Parathyroid adenoma (tissue), 2 donors: Measurements from ENCODE around the gene CNNM3.

Experiments used
- H2AFZ ChIP-seq: fragments of 300-600 bp; sonication (generic); one replicate; pipeline ENCODE4 v1.7.0; 2017; ENCODE audit warnings: antibody characterized with exemption, mild to moderate bottlenecking
- H3K27ac ChIP-seq: fragments of 300-600 bp; sonication (generic); one replicate; pipeline ENCODE4 v1.7.0; 2017
- H3K27me3 ChIP-seq: fragments of 300-600 bp; sonication (generic); one replicate; pipeline ENCODE4 v1.7.0; 2017; ENCODE audit warnings: low read length; ENCODE audit not compliant: control insufficient read depth, insufficient read depth
- H3K36me3 ChIP-seq: fragments of 300-600 bp; sonication (generic); one replicate; pipeline ENCODE4 v1.7.0; 2017; ENCODE audit warnings: low read length; ENCODE audit not compliant: control insufficient read depth, insufficient read depth
- H3K4me1 ChIP-seq: fragments of 300-600 bp; sonication (generic); one replicate; pipeline ENCODE4 v1.7.0; 2017; ENCODE audit warnings: control low read depth
- H3K4me2 ChIP-seq: fragments of 300-600 bp; sonication (generic); one replicate; pipeline ENCODE4 v1.7.0; 2017; ENCODE audit warnings: low read length
- H3K4me3 ChIP-seq: fragments of 300-600 bp; sonication (generic); one replicate; pipeline ENCODE4 v1.7.0; 2017; ENCODE audit warnings: low read depth, low read length
- H3K79me2 ChIP-seq: fragments of 300-600 bp; sonication (generic); one replicate; pipeline ENCODE4 v1.7.0; 2017; ENCODE audit warnings: control low read depth
- H3K9ac ChIP-seq: fragments of 300-600 bp; sonication (generic); one replicate; pipeline ENCODE4 v1.7.0; 2017; ENCODE audit warnings: mild to moderate bottlenecking
- H3K9me3 ChIP-seq: fragments of 300-600 bp; sonication (generic); one replicate; pipeline ENCODE4 v1.7.0; 2017; ENCODE audit warnings: low read length; ENCODE audit not compliant: control insufficient read depth
- CTCF ChIP-seq: fragments of 300-600 bp; sonication (generic); IDR thresholded peaks from one replicate; pipeline ENCODE4 v1.7.0; 2017; ENCODE audit warnings: antibody characterized with exemption, mild to moderate bottlenecking
- donor health status: primary hyperparathyroidism.

CNNM3 gene

GRCh38 chr2:96808176-96808837 is 7.8 kb upstream of the CNNM3 start:
- no peaks in the 10 kb centered on the region for H3K79me2 ChIP-seq
- H3K4me2 ChIP-seq: no peak overlapping the region
- H3K9me3 ChIP-seq: no peaks in the 10 kb centered on the region
- no peak overlapping the region for H3K4me3 ChIP-seq
- no peak overlapping the region for H3K9ac ChIP-seq
- TF ChIP-seq CTCF: no peak
- no peaks in the 10 kb centered on the region for H3K27me3 ChIP-seq
- H3K36me3 ChIP-seq: no peaks in the 10 kb centered on the region
- H3K4me1 ChIP-seq: peaks cover 3% of the 10 kb centered on the region
- H2AFZ ChIP-seq: no peak overlapping the region
- no peak overlapping the region for H3K27ac ChIP-seq

GRCh38 chr2:96809216-96809882 is 6.7 kb upstream of the CNNM3 start:
- Histone ChIP-seq H3K9me3 (no peaks in the 10 kb centered on the region), H3K27ac (no peak overlapping the region), H3K36me3 (no peaks in the 10 kb centered on the region), H3K27me3 (no peaks in the 10 kb centered on the region), H3K79me2 (no peaks in the 10 kb centered on the region), H3K4me1 (peaks cover 3% of the 10 kb centered on the region), H2AFZ (no peak overlapping the region), H3K4me3 (no peak overlapping the region), H3K9ac (no peak overlapping the region), H3K4me2 (no peak overlapping the region)
- TF ChIP-seq CTCF: no peak

- H3K79me2 ChIP-seq: no peaks in the 10 kb centered on the region
- H3K27ac ChIP-seq: no peak overlapping the region
- peaks cover 3% of the 10 kb centered on the region for H3K4me1 ChIP-seq
- no peak for TF ChIP-seq CTCF
- no peak overlapping the region for H3K9ac ChIP-seq
- H3K9me3 ChIP-seq: no peaks in the 10 kb centered on the region
- no peak overlapping the region for H2AFZ ChIP-seq
- no peak overlapping the region for H3K4me2 ChIP-seq
- H3K36me3 ChIP-seq: no peaks in the 10 kb centered on the region
- no peak overlapping the region for H3K4me3 ChIP-seq
- H3K27me3 ChIP-seq: no peaks in the 10 kb centered on the region
These were observed 5.9 kb upstream of the CNNM3 start for GRCh38 chr2:96809951-96810782.

- no peaks in the 10 kb centered on the region for H3K36me3 ChIP-seq
- no peak for TF ChIP-seq CTCF
These were observed 5.3 kb upstream of the CNNM3 start for GRCh38 chr2:96810783-96811192.

More at GRCh38 chr2:96810783-96811192, 5.3 kb upstream of the CNNM3 start:
- Histone ChIP-seq H3K4me2 (no peak overlapping the region), H3K4me3 (no peak overlapping the region), H3K9me3 (no peaks in the 10 kb centered on the region), H3K27me3 (no peaks in the 10 kb centered on the region), H3K27ac (no peak overlapping the region), H3K9ac (no peak overlapping the region), H2AFZ (no peak overlapping the region), H3K4me1 (peaks cover 3% of the 10 kb centered on the region), H3K79me2 (no peaks in the 10 kb centered on the region)
